Stomach (tissue), 19 donors: ENCODE results near the gene CHRM4. TPM values are rescaled to one million over a fixed set of nuclear protein-coding genes. Genes with fewer than 3 reads are reported as not detected.
A peak's percentile ranks its signal among the peaks of the same experiment; 100 is the strongest.

Experiments
- DNase-seq, 2 donors: peaks; one replicate each; pipeline versions ENCODE4 v3.0.0 to v3.0.0-alpha.2; 2013 to 2019
- H3K27ac ChIP-seq, 5 donors: fragments of 200-600 bp in 4 of 5; sonication (generic) in 4 of 5; one replicate each; pipeline ENCODE4 v1.5.1; 2013 to 2019; ENCODE audit warnings: mild to moderate bottlenecking in 1 of 5, moderate library complexity in 1 of 5
- H3K27me3 ChIP-seq, 3 donors: fragments of 200-600 bp; sonication (generic); one replicate each; pipeline ENCODE4 v1.5.1; 2017 to 2019; ENCODE audit warnings: mixed run types in 1 of 3
- H3K36me3 ChIP-seq, 4 donors: fragments of 200-600 bp; sonication (generic); 1 replicate in 3 of 4; 2 replicates in 1 of 4; pipeline ENCODE4 v1.5.1; 2016 to 2019
- H3K4me1 ChIP-seq, 4 donors: fragments of 200-600 bp; sonication (generic); one replicate each; pipeline ENCODE4 v1.5.1; 2016 to 2019
- H3K4me3 ChIP-seq, 4 donors: fragments of 200-600 bp; sonication (generic) in 3 of 4; one replicate each; pipeline ENCODE4 v1.5.1; 2016 to 2019; ENCODE audit warnings: mild to moderate bottlenecking in 1 of 4
- H3K9me3 ChIP-seq, 4 donors: fragments of 200-600 bp; sonication (generic); one replicate each; pipeline ENCODE4 v1.5.1; 2016 to 2019
- EP300 ChIP-seq: sonication (generic); formaldehyde crosslinking; IDR thresholded peaks from one replicate; pipeline ENCODE4 v1.6.1; 2017; ENCODE audit warnings: antibody characterized with exemption
- POLR2A ChIP-seq, 4 donors: fragments of 450-650 bp; IDR thresholded peaks; one replicate each; pipeline ENCODE4 v1.6.1; 2016; ENCODE audit warnings: antibody characterized with exemption in 4 of 4, control low read depth in 2 of 4, mild to moderate bottlenecking in 1 of 4, moderate library complexity in 1 of 4
- POLR2AphosphoS5 ChIP-seq, 3 donors: sonication (generic); formaldehyde crosslinking; IDR thresholded peaks; one replicate each; pipeline ENCODE4 v1.6.1; 2016; ENCODE audit warnings: antibody characterized with exemption in 3 of 3
- WGBS, 5 donors: extraction: QIAGEN DNeasy Blood & Tissue Kit in 3 of 5; methylation state at CpG; one replicate each; pipeline versions ENCODE4 v1.1.5 to v1.1.7; 2013 to 2018; 5-methylcytosine and 5-hydroxymethylcytosine counted together
- intact Hi-C: fragments of 100-400 bp; cut with DNase I; formaldehyde crosslinking; loops from one replicate; pipeline ENCODE4 v1.15.1; 2023; ENCODE audit warnings: low total_unique reads
- long read RNA-seq, 10 donors: transcript quantifications; one replicate each; lab custom pipeline, GENCODE V29; 2026
- polyA plus RNA-seq, 3 donors: library from polyadenylated mRNA; stranded (reverse); fragments of 200-250 nt; gene quantifications; one replicate each; pipeline ENCODE4 v1.2.3, GENCODE V29; 2013
- total RNA-seq, 5 donors: library from RNA; depleted of rRNA; stranded (reverse); fragments of >200 nt; gene quantifications; one replicate each; pipeline versions ENCODE4 v1.1.0 to v1.2.3, GENCODE V29; 2014 to 2016
- TF ChIP-seq, protein P1 (sequence below), 7 experiments: fragments of 450-650 bp in 4 of 7; fragments of 200-600 bp in 3 of 7; sonication (generic) in 3 of 7; IDR thresholded peaks; one replicate each; pipeline ENCODE4 v1.5.1; 2016 to 2019; ENCODE audit warnings: antibody characterized with exemption in 7 of 7, control low read depth in 2 of 7, mild to moderate bottlenecking in 1 of 7
- donor health status: healthy with polysubstance abuse.
- donor health status: Bipolar disorder and iron deficiency.
- donor health status: healthy.

The CHRM4 gene
- total RNA-seq (1 to 10 TPM in 1 of 5 donors, under 1 TPM in 1, not detected in 3; 0.37 to 2.8 TPM), polyA plus RNA-seq (not detected)
- long read RNA-seq, donor 1 = 0 reads
- long read RNA-seq, donor 2 = 0 reads
- long read RNA-seq, donor 3, partial matches to known transcripts = 0 of 1 reads
- long read RNA-seq, donor 3, other reads (novel, unspliced or antisense) = 0 of 1 reads
- long read RNA-seq, donor 4 = 0 reads
- long read RNA-seq, donor 5 = 0 reads
- long read RNA-seq, donor 6 = 0 reads
- long read RNA-seq, donor 7 = 0 reads
- long read RNA-seq, donor 8, partial matches to known transcripts = 0 of 1 reads
- long read RNA-seq, donor 8, other reads (novel, unspliced or antisense) = 0 of 1 reads
- long read RNA-seq, donor 9, partial matches to known transcripts = 0 of 1 reads
- long read RNA-seq, donor 9, other reads (novel, unspliced or antisense) = 0 of 1 reads
- long read RNA-seq, donor 10 = 0 reads

DNA sequence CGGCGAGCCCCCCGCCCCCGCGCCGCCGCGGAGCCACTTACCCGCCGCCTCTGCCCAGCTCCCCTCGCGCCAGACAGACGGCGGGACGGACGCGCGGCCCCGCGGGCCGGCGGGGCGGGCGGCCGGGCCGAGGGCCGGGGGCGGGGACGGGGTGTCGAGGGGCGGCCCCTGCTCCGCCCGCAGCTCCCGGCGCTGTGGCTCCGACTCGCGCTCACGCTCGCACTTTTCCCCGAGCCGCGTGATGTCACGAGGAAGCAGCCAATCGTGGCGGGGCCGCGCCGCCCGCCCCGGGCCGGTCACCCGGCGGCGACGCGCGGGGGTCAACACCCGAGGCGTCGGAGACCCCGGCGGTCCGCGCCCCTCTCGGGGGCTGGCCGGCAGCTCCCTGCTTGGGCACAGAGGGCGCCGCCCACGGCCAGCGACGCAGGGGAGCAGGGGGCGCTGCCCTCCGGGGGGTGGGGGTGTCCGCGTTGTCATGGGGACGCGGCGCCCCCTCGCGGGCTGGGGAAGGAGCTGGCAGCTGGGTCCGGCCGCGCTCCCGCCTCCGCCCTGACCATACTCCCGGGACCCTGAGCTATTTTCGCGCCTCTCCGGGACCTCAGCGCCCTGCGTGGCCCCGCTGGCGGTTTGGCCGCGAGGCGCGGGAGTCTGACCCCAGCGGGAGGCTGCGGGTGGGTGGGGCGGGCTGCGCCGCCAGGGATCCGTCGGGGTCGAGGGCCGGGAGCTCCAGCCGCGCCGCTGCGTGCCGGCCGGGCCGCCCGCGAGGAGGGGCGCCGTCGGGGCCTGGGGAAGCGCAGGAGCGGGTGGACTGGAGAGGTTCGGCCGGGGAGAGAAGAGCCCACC is at the start of gene CHRM4:
Gene CHRM4 (minus strand): TSS at position 199 of the 843 bp plus-strand sequence. CDS start 5,219 bp downstream, outside the sequence.
- Histone ChIP-seq H3K27me3 (peaks cover 17 to 67% (median 56%) of the 10 kb centered on the region in 3 donors), H3K27ac (no peak within 1 kb of the TSS), H3K36me3 (peaks cover 1 to 15% (median 12%) of the 10 kb centered on the region in 4 donors), H3K9me3 (no peaks in the 10 kb centered on the region), H3K4me3 (peak within 1 kb of the TSS; percentile 40 to 63 (median 47)), H3K4me1 (peaks cover 41 to 49% (median 46%) of the 10 kb centered on the region in 4 donors)
- no peak for TF ChIP-seq POLR2AphosphoS5 (IDR thresholded peaks at IDR 0.05)
- TF ChIP-seq POLR2A (IDR thresholded peaks at IDR 0.05) = no peak
- TF ChIP-seq EP300 = no peak
- TF ChIP-seq, protein P1, sequence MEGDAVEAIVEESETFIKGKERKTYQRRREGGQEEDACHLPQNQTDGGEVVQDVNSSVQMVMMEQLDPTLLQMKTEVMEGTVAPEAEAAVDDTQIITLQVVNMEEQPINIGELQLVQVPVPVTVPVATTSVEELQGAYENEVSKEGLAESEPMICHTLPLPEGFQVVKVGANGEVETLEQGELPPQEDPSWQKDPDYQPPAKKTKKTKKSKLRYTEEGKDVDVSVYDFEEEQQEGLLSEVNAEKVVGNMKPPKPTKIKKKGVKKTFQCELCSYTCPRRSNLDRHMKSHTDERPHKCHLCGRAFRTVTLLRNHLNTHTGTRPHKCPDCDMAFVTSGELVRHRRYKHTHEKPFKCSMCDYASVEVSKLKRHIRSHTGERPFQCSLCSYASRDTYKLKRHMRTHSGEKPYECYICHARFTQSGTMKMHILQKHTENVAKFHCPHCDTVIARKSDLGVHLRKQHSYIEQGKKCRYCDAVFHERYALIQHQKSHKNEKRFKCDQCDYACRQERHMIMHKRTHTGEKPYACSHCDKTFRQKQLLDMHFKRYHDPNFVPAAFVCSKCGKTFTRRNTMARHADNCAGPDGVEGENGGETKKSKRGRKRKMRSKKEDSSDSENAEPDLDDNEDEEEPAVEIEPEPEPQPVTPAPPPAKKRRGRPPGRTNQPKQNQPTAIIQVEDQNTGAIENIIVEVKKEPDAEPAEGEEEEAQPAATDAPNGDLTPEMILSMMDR (IDR thresholded peaks at IDR 0.05) = peak in 2 of 7 experiments; percentile 16 to 28
- 0 to 4% (median 1%) methylated on average over 20 to 123 of the region's 123 CpGs for WGBS, 5 donors
- peak in 1 of 2 donors; percentile 78 for DNase-seq
- intact Hi-C loops = loop anchor here (5.0 kb wide), 1 partner anchor 141 kb away; no protein-coding TSS in a partner anchor

- H3K27me3 ChIP-seq = no peaks in the 10 kb centered on the region
- intact Hi-C loops = no loop called here
- no peaks in the 10 kb centered on the region for H3K4me1 ChIP-seq
- TF ChIP-seq POLR2A (IDR thresholded peaks at IDR 0.05) (no peak), POLR2AphosphoS5 (IDR thresholded peaks at IDR 0.05) (no peak), EP300 (no peak)
- TF ChIP-seq, protein P1 (IDR thresholded peaks at IDR 0.05) = no peak
- no peaks in the 10 kb centered on the region for H3K9me3 ChIP-seq
- H3K27ac ChIP-seq = no peak overlapping the region
- WGBS, 5 donors = 44 to 67% (median 57%) methylated on average over 4 of the region's 4 CpGs
- H3K36me3 ChIP-seq = peaks cover 10 to 56% (median 47%) of the 10 kb centered on the region in 4 donors
- DNase-seq = peak in 1 of 2 donors; percentile 30
- no peak overlapping the region for H3K4me3 ChIP-seq
Observed at GRCh38 chr11:46438211-46438610, 46.6 kb upstream of the CHRM4 start.

DNA sequence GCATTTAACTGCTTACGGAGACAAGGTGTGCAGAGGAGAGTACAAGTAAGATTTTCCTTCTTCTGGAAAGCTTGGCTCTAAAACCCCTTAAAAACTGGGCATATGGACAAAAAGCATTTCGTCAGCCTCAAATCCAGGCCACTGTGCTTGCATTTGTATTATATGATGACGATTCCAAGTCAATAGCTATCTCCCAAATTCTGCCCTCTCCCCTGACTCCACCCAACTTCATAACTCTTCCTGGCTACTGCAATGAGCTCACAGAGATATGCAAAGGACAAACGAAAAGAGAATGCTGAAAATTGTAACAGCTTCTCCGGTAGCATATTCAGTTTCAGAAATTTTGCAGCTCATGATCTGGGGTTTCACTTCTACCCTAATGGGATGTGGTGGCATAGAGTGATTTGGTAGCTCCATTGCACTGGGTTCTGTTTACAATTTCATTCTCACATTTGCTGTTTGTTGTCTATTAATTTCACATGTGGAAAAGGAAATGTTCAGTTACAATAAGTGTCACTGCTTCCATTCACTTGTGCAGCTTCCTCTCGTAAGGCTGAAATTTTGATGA is 45.6 kb upstream of the CHRM4 start:
- Histone ChIP-seq H3K36me3 (peaks cover 13 to 56% (median 47%) of the 10 kb centered on the region in 4 donors), H3K27me3 (no peaks in the 10 kb centered on the region), H3K4me3 (no peak overlapping the region), H3K27ac (no peak overlapping the region), H3K9me3 (no peaks in the 10 kb centered on the region), H3K4me1 (no peaks in the 10 kb centered on the region)
- DNase-seq = no peak
- 78 to 86% (median 85%) methylated on average over 6 of the region's 6 CpGs for WGBS, 5 donors
- TF ChIP-seq POLR2AphosphoS5 (IDR thresholded peaks at IDR 0.05) (no peak), EP300 (no peak), POLR2A (IDR thresholded peaks at IDR 0.05) (no peak)
- TF ChIP-seq, protein P1 (IDR thresholded peaks at IDR 0.05) = no peak
- intact Hi-C loops = no loop called here

- intact Hi-C loops = no loop called here
- Histone ChIP-seq H3K36me3 (peaks cover 22 to 56% (median 47%) of the 10 kb centered on the region in 4 donors), H3K4me1 (no peaks in the 10 kb centered on the region), H3K27ac (no peak overlapping the region), H3K9me3 (no peaks in the 10 kb centered on the region), H3K4me3 (no peak overlapping the region), H3K27me3 (no peaks in the 10 kb centered on the region)
- 75 to 92% (median 83%) methylated on average over 3 of the region's 3 CpGs for WGBS, 5 donors
- no peak for DNase-seq
- TF ChIP-seq POLR2A (IDR thresholded peaks at IDR 0.05) (no peak), POLR2AphosphoS5 (IDR thresholded peaks at IDR 0.05) (no peak), EP300 (no peak)
- TF ChIP-seq, protein P1 (IDR thresholded peaks at IDR 0.05) = no peak
Observed at GRCh38 chr11:46436113-46436512, 44.5 kb upstream of the CHRM4 start.
